Measurements from ENCODE around the gene DCBLD1. TPM values are rescaled to one million over a fixed set of nuclear protein-coding genes. Genes with fewer than 3 reads are reported as not detected.

The DCBLD1 gene
- total RNA-seq, 2 experiments from 2014 or later, result 1.2 to 1.6 TPM

Other genes starting within 250 kb of the DCBLD1 start
- not detected for gene VGLL2, start 217.1 kb upstream of the DCBLD1 start, total RNA-seq
- not detected for gene ROS1, start 56.7 kb upstream of the DCBLD1 start, total RNA-seq
- 10 to 100 TPM; 13.3 to 15.5 TPM for gene GOPC, start 119.8 kb downstream of the DCBLD1 start, total RNA-seq
- gene NUS1, start 192.8 kb downstream of the DCBLD1 start, total RNA-seq, result 10 to 100 TPM; 34.0 to 38.3 TPM